Progenitor cell of endocrine pancreas (in vitro differentiated cells): ENCODE results near the gene ADORA3. TPM values are rescaled to one million over a fixed set of nuclear protein-coding genes. Genes with fewer than 3 reads are reported as not detected.

Source experiments
- DNase-seq: peaks from one replicate; pipeline ENCODE4 v3.0.0; 2021; ENCODE audit warnings: low spot score; ENCODE audit not compliant: unreplicated experiment
- H3K27ac Mint-ChIP-seq: 2 replicates; pipeline ENCODE4 v1.8.0; 2021; ENCODE audit warnings: mild to moderate bottlenecking, moderate library complexity, mixed read lengths
- H3K27me3 Mint-ChIP-seq: 2 replicates; pipeline ENCODE4 v1.8.0; 2021; ENCODE audit warnings: mixed read lengths
- H3K36me3 Mint-ChIP-seq: 2 replicates; pipeline ENCODE4 v1.8.0; 2022; ENCODE audit warnings: mixed read lengths; ENCODE audit not compliant: insufficient read depth
- H3K4me1 Mint-ChIP-seq: 2 replicates; pipeline ENCODE4 v1.8.0; 2021; ENCODE audit warnings: low read depth, mixed read lengths
- H3K4me3 Mint-ChIP-seq: 2 replicates; pipeline ENCODE4 v1.8.0; 2021; ENCODE audit warnings: low read depth, mild to moderate bottlenecking, moderate library complexity, mixed read lengths
- H3K9me3 Mint-ChIP-seq: 2 replicates; pipeline ENCODE4 v1.8.0; 2021; ENCODE audit warnings: low read depth, mixed read lengths
- CTCF ChIP-seq: fragments of 200-600 bp; sonication (generic); IDR thresholded peaks from one replicate; pipeline ENCODE4 v1.5.0; 2021; ENCODE audit warnings: antibody characterized with exemption, mild to moderate bottlenecking; ENCODE audit not compliant: unreplicated experiment
- total RNA-seq: library from RNA; stranded (reverse); gene quantifications from 2 replicates; pipeline ENCODE4 v1.2.1, GENCODE V29; 2021

ADORA3 gene
- total RNA-seq, 1 donor from 2014 or later, result not detected

GRCh38 chr1:111452581-111452980, 50.9 kb downstream of the ADORA3 start:
- no peak for DNase-seq
- Mint-ChIP-seq H3K4me1 (peaks cover 16% of the 10 kb centered on the region), H3K27ac (no peak overlapping the region), H3K36me3 (peaks cover 15% of the 10 kb centered on the region), H3K9me3 (no peaks in the 10 kb centered on the region), H3K27me3 (no peaks in the 10 kb centered on the region), H3K4me3 (no peak overlapping the region)
- no peak for TF ChIP-seq CTCF

- H3K36me3 Mint-ChIP-seq, result peaks cover 13% of the 10 kb centered on the region
- no peaks in the 10 kb centered on the region for H3K9me3 Mint-ChIP-seq
Observed at GRCh38 chr1:111450185-111450584, 53.2 kb downstream of the ADORA3 start.

GRCh38 chr1:111449703-111450017, 53.8 kb downstream of the ADORA3 start:
- no peaks in the 10 kb centered on the region for H3K9me3 Mint-ChIP-seq
- peak overlapping the region; percentile 97 for H3K4me3 Mint-ChIP-seq
- no peak for DNase-seq
- no peaks in the 10 kb centered on the region for H3K27me3 Mint-ChIP-seq
- peaks cover 14% of the 10 kb centered on the region for H3K36me3 Mint-ChIP-seq
- TF ChIP-seq CTCF, result no peak
- peak overlapping the region; percentile 99 for H3K27ac Mint-ChIP-seq
- H3K4me1 Mint-ChIP-seq, result peaks cover 37% of the 10 kb centered on the region

More at GRCh38 chr1:111450185-111450584, 53.2 kb downstream of the ADORA3 start:
- Mint-ChIP-seq H3K4me3 (peak overlapping the region; percentile 97), H3K4me1 (peaks cover 37% of the 10 kb centered on the region), H3K27ac (peak overlapping the region; percentile 99), H3K27me3 (no peaks in the 10 kb centered on the region)
- DNase-seq, result no peak
- TF ChIP-seq CTCF, result no peak

Other genes starting within 250 kb of the ADORA3 start
- gene CHIA, start 212.8 kb downstream of the ADORA3 start, total RNA-seq, result not detected in 2 replicates
- gene OVGP1, start 75.9 kb downstream of the ADORA3 start, total RNA-seq, result 3.1 and 3.9 TPM in 2 replicates
- gene WDR77, start 54.4 kb downstream of the ADORA3 start, total RNA-seq, result 91.2 and 93.6 TPM in 2 replicates
- 212 and 214 TPM in 2 replicates for gene ATP5PB, start 54.2 kb downstream of the ADORA3 start, total RNA-seq
- gene C1orf162, start 29.6 kb downstream of the ADORA3 start, total RNA-seq, result 0.55 and 0.69 TPM in 2 replicates
- gene TMIGD3, start within 50 bp of the ADORA3 start, total RNA-seq, result not detected in 2 replicates
- gene RAP1A, start 116.2 kb upstream of the ADORA3 start, total RNA-seq, result 36.6 and 38.8 TPM in 2 replicates
- 4.4 and 5.8 TPM in 2 replicates for gene INKA2, start 235.8 kb upstream of the ADORA3 start, total RNA-seq